ENCODE results near the gene UGT1A8. TPM values are rescaled to one million over a fixed set of nuclear protein-coding genes. Genes with fewer than 3 reads are reported as not detected.

UGT1A8 gene
- total and polyA plus RNA-seq, 2 of the 4 experiments (the other 2 are of a cell fraction) = not detected

DNA sequence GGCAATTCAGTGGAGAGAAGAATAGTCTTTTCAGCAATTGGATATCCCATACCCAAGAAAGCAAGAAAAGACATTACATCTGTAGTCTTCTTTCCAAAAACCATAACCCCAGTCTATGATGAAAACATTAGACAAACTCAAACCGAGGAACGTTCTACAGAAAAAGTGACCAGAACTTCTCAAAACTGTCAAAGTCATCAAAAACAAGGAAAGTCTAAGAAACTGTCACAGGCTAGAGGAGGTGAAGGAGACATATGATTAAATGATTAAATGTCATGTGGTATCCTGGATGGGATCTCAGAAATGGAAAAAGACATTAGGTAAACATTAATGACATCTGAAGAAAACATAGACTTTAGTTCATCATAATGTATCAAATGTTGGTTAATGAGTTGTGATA, 46.0 kb upstream of the UGT1A8 start:
- no peak overlapping the region for H3K14ac ChIP-seq (replicated peaks; ENCODE audit: low read depth, low read length)
- H4K91ac ChIP-seq (ENCODE audit: insufficient read depth, low read depth, low read length) = no peak overlapping the region
- H3K27me3 ChIP-seq (ENCODE audit: control insufficient read depth, insufficient read depth, low read length) = peaks cover 3% of the 10 kb centered on the region; the same call in 1 of the 2 replicates
- no peak overlapping the region for H3K56ac ChIP-seq (ENCODE audit: extremely low read depth, insufficient read depth, low read length)
- H3K79me1 ChIP-seq (ENCODE audit: low read depth in 1 of 2, low read length in 2 of 2) = peaks cover 0 to 1% of the 10 kb centered on the region in 2 experiments; a peak in 1 of 4 replicates
- H2BK5ac ChIP-seq (ENCODE audit: low read depth, low read length, poor library complexity, severe bottlenecking) = no peak overlapping the region
- no peaks in the 10 kb centered on the region for H3K9me3 ChIP-seq (ENCODE audit: control insufficient read depth, insufficient read depth, low read length)
- ChIA-PET CTCF (no interaction called here), POLR2A (ENCODE audit: unreplicated experiment) (no interaction called here)
- no peak overlapping the region for H3K27ac ChIP-seq (ENCODE audit: insufficient read depth, low read length)
- H3K9me1 ChIP-seq (ENCODE audit: insufficient read depth, low read length) = no peaks in the 10 kb centered on the region
- no peak overlapping the region for H2BK120ac ChIP-seq (ENCODE audit: low read depth, low read length)
- no peak overlapping the region for H2BK15ac ChIP-seq (ENCODE audit: low read depth, low read length)
- DNase-seq (no peak), ATAC-seq (ENCODE audit: low read depth) (no peak)
- H2BK20ac ChIP-seq (ENCODE audit: low read depth, low read length) = no peak overlapping the region
- H2AK5ac ChIP-seq (ENCODE audit: low read depth, low read length) = no peak overlapping the region
- BruUV-seq (replicated peaks) = no TSS peak
- in situ Hi-C loops (cut with MboI; ENCODE audit: low sequenced_read_pairs) = no loop called here
- no peak overlapping the region for H2AK9ac ChIP-seq (replicated peaks; ENCODE audit: low read depth, low read length, poor library complexity)
- no peak for TF ChIP-seq RFX5 (IDR thresholded peaks at IDR 0.05; ENCODE audit: low read depth, low read length)
- no peak for TF ChIP-seq RCOR1 (IDR thresholded peaks at IDR 0.05; ENCODE audit: insufficient replicate concordance, low read length)
- TF ChIP-seq CEBPB (IDR thresholded peaks at IDR 0.05; ENCODE audit: low read depth, low read length) = no peak
- H3K18ac ChIP-seq (ENCODE audit: low read depth, low read length) = no peak overlapping the region
- no CpG with 5 or more reads among the region's 2 CpGs for WGBS, 2 experiments (ENCODE audit: extremely low coverage in 2 of 2, insufficient read length in 1 of 2)
- dilution Hi-C loops (cut with HindIII; ENCODE audit: low sequenced_read_pairs, unreplicated experiment) = no loop called here
- no peak overlapping the region for H4K5ac ChIP-seq (ENCODE audit: low read depth, low read length)
- H3K4me1 ChIP-seq (ENCODE audit: control insufficient read depth, insufficient read depth, low read length) = no peaks in the 10 kb centered on the region
- no peak overlapping the region for H3K4ac ChIP-seq (ENCODE audit: low read depth, low read length)
- no peak overlapping the region for H2AFZ ChIP-seq (replicated peaks; ENCODE audit: low read length, poor library complexity)
- no peak overlapping the region for H3K9ac ChIP-seq (ENCODE audit: low read depth, low read length)
- intact Hi-C loops (cut with micrococcal nuclease) = no loop called here
- H3K23ac ChIP-seq (ENCODE audit: low read depth, low read length) = no peak overlapping the region
- H3K4me3 ChIP-seq (ENCODE audit: insufficient read depth, low read depth, low read length) = no peak overlapping the region
- no peak overlapping the region for H4K8ac ChIP-seq (ENCODE audit: low read depth in 2 of 2, low read length in 2 of 2)
- no peaks in the 10 kb centered on the region for H4K20me1 ChIP-seq (ENCODE audit: insufficient read depth, low read length)
- H3K4me2 ChIP-seq (ENCODE audit: low read depth, low read length) = no peak overlapping the region
- H3K36me3 ChIP-seq (ENCODE audit: control insufficient read depth, insufficient read depth, low read length) = no peaks in the 10 kb centered on the region

Data from IMR-90 (cell line).